ENCODE data around the gene CNST.
"Not testable (repeated sequence)": the region's sequence is repeated elsewhere in the genome, so short reads cannot be mapped to it uniquely, and the experiment has no call there.

Gene CNST

GRCh38 chr1:246680696-246681130, 114.5 kb downstream of the CNST start:
- no peak for FAIRE-seq

- no peak for FAIRE-seq
These were observed 115.9 kb downstream of the CNST start for GRCh38 chr1:246681900-246682895.

- FAIRE-seq = no peak
These were observed 117.3 kb downstream of the CNST start for GRCh38 chr1:246683521-246683920.

- FAIRE-seq = no peak
These were observed 120.7 kb downstream of the CNST start for GRCh38 chr1:246687002-246687401.

GRCh38 chr1:246689409-246690008, 123.3 kb downstream of the CNST start:
- FAIRE-seq = peak; percentile 77

GRCh38 chr1:246690100-246690499, 123.8 kb downstream of the CNST start:
- no peak for FAIRE-seq

GRCh38 chr1:246691622-246692495, 125.6 kb downstream of the CNST start:
- no peak for FAIRE-seq

- FAIRE-seq = not testable (repeated sequence)
These were observed 128.1 kb downstream of the CNST start for GRCh38 chr1:246694213-246694895.

- FAIRE-seq = no peak
These were observed 128.9 kb downstream of the CNST start for GRCh38 chr1:246695136-246695535.

- FAIRE-seq = no peak
These were observed 129.4 kb downstream of the CNST start for GRCh38 chr1:246695666-246696065.

GRCh38 chr1:246698466-246699094, 132.3 kb downstream of the CNST start:
- FAIRE-seq = no peak

- peak; percentile 74 for FAIRE-seq
These were observed 133.0 kb downstream of the CNST start for GRCh38 chr1:246699095-246699735.

GRCh38 chr1:246703581-246703980, 137.3 kb downstream of the CNST start:
- FAIRE-seq = no peak

GRCh38 chr1:246705368-246705767, 139.1 kb downstream of the CNST start:
- FAIRE-seq = no peak

- FAIRE-seq = no peak
These were observed 141.9 kb downstream of the CNST start for GRCh38 chr1:246708166-246708565.

GRCh38 chr1:246709196-246709595, 142.9 kb downstream of the CNST start:
- FAIRE-seq = no peak

- no peak for FAIRE-seq
These were observed 143.6 kb downstream of the CNST start for GRCh38 chr1:246709835-246710234.

- no peak for FAIRE-seq
These were observed 145.3 kb downstream of the CNST start for GRCh38 chr1:246711548-246712003.

GRCh38 chr1:246712428-246712827, 146.2 kb downstream of the CNST start:
- FAIRE-seq = not testable (repeated sequence)
